ENCODE measurements around the gene FUBP3.

FUBP3 gene

GRCh38 chr9:130665431-130666392, 86.3 kb downstream of the FUBP3 start:
- H3K36me3 ChIP-seq (ENCODE audit: control insufficient read depth in 1 of 2, insufficient read depth in 2 of 2, low read length in 2 of 2): no peaks in the 10 kb centered on the region
- no peaks in the 10 kb centered on the region for H3K9me3 ChIP-seq (ENCODE audit: control insufficient read depth in 1 of 2, low read length in 2 of 2)
- peaks cover 63 to 80% of the 10 kb centered on the region in 2 donors for H3K27me3 ChIP-seq (ENCODE audit: control insufficient read depth in 1 of 2, insufficient read depth in 2 of 2, low read length in 2 of 2)
- no peak overlapping the region for H3K4me3 ChIP-seq (ENCODE audit: low read depth in 1 of 2, low read length in 2 of 2)
- H3K4me1 ChIP-seq (ENCODE audit: control insufficient read depth in 1 of 2, insufficient read depth in 2 of 2, low read length in 2 of 2): peaks cover 0 to 4% of the 10 kb centered on the region in 2 donors
- H3K9ac ChIP-seq (ENCODE audit: low read depth in 1 of 2, low read length in 2 of 2): no peak overlapping the region
- no peak overlapping the region for H3K27ac ChIP-seq (ENCODE audit: low read depth, low read length)

- Histone ChIP-seq H3K27me3 (ENCODE audit: control insufficient read depth in 1 of 2, insufficient read depth in 2 of 2, low read length in 2 of 2) (peaks cover 56 to 71% of the 10 kb centered on the region in 2 donors), H3K36me3 (ENCODE audit: control insufficient read depth in 1 of 2, insufficient read depth in 2 of 2, low read length in 2 of 2) (no peaks in the 10 kb centered on the region), H3K9ac (ENCODE audit: low read depth in 1 of 2, low read length in 2 of 2) (no peak overlapping the region), H3K9me3 (ENCODE audit: control insufficient read depth in 1 of 2, low read length in 2 of 2) (no peaks in the 10 kb centered on the region), H3K4me3 (ENCODE audit: low read depth in 1 of 2, low read length in 2 of 2) (no peak overlapping the region), H3K27ac (ENCODE audit: low read depth, low read length) (no peak overlapping the region), H3K4me1 (ENCODE audit: control insufficient read depth in 1 of 2, insufficient read depth in 2 of 2, low read length in 2 of 2) (peaks cover 0 to 4% of the 10 kb centered on the region in 2 donors)
Measured at GRCh38 chr9:130666393-130667119, 87.2 kb downstream of the FUBP3 start.

- H3K27me3 ChIP-seq (ENCODE audit: control insufficient read depth in 1 of 2, insufficient read depth in 2 of 2, low read length in 2 of 2): peaks cover 50 to 66% of the 10 kb centered on the region in 2 donors
- no peak overlapping the region for H3K9ac ChIP-seq (ENCODE audit: low read depth in 1 of 2, low read length in 2 of 2)
- no peak overlapping the region for H3K4me3 ChIP-seq (ENCODE audit: low read depth in 1 of 2, low read length in 2 of 2)
- no peak overlapping the region for H3K27ac ChIP-seq (ENCODE audit: low read depth, low read length)
- no peaks in the 10 kb centered on the region for H3K36me3 ChIP-seq (ENCODE audit: control insufficient read depth in 1 of 2, insufficient read depth in 2 of 2, low read length in 2 of 2)
- no peaks in the 10 kb centered on the region for H3K9me3 ChIP-seq (ENCODE audit: control insufficient read depth in 1 of 2, low read length in 2 of 2)
- H3K4me1 ChIP-seq (ENCODE audit: control insufficient read depth in 1 of 2, insufficient read depth in 2 of 2, low read length in 2 of 2): peaks cover 0 to 4% of the 10 kb centered on the region in 2 donors
Measured at GRCh38 chr9:130667120-130667435, 87.7 kb downstream of the FUBP3 start.

GRCh38 chr9:130668196-130668595, 88.8 kb downstream of the FUBP3 start:
- no peaks in the 10 kb centered on the region for H3K9me3 ChIP-seq (ENCODE audit: control insufficient read depth in 1 of 2, low read length in 2 of 2)
- no peak overlapping the region for H3K9ac ChIP-seq (ENCODE audit: low read depth in 1 of 2, low read length in 2 of 2)
- no peaks in the 10 kb centered on the region for H3K36me3 ChIP-seq (ENCODE audit: control insufficient read depth in 1 of 2, insufficient read depth in 2 of 2, low read length in 2 of 2)
- no peak overlapping the region for H3K27ac ChIP-seq (ENCODE audit: low read depth, low read length)
- no peak overlapping the region for H3K4me3 ChIP-seq (ENCODE audit: low read depth in 1 of 2, low read length in 2 of 2)
- H3K4me1 ChIP-seq (ENCODE audit: control insufficient read depth in 1 of 2, insufficient read depth in 2 of 2, low read length in 2 of 2): peaks cover 0 to under 1% of the 10 kb centered on the region in 2 donors
- peaks cover 39 to 55% of the 10 kb centered on the region in 2 donors for H3K27me3 ChIP-seq (ENCODE audit: control insufficient read depth in 1 of 2, insufficient read depth in 2 of 2, low read length in 2 of 2)

- Histone ChIP-seq H3K36me3 (ENCODE audit: control insufficient read depth in 1 of 2, insufficient read depth in 2 of 2, low read length in 2 of 2) (no peaks in the 10 kb centered on the region), H3K9ac (ENCODE audit: low read depth in 1 of 2, low read length in 2 of 2) (no peak overlapping the region), H3K27me3 (ENCODE audit: control insufficient read depth in 1 of 2, insufficient read depth in 2 of 2, low read length in 2 of 2) (peaks cover 35 to 50% of the 10 kb centered on the region in 2 donors), H3K27ac (ENCODE audit: low read depth, low read length) (no peak overlapping the region), H3K4me3 (ENCODE audit: low read depth in 1 of 2, low read length in 2 of 2) (no peak overlapping the region), H3K4me1 (ENCODE audit: control insufficient read depth in 1 of 2, insufficient read depth in 2 of 2, low read length in 2 of 2) (no peaks in the 10 kb centered on the region), H3K9me3 (ENCODE audit: control insufficient read depth in 1 of 2, low read length in 2 of 2) (no peaks in the 10 kb centered on the region)
Measured at GRCh38 chr9:130668659-130669058, 89.3 kb downstream of the FUBP3 start.

GRCh38 chr9:130669965-130670364, 90.6 kb downstream of the FUBP3 start:
- H3K27me3 ChIP-seq (ENCODE audit: control insufficient read depth in 1 of 2, insufficient read depth in 2 of 2, low read length in 2 of 2): peaks cover 31 to 37% of the 10 kb centered on the region in 2 donors
- H3K9ac ChIP-seq (ENCODE audit: low read depth in 1 of 2, low read length in 2 of 2): no peak overlapping the region
- no peaks in the 10 kb centered on the region for H3K36me3 ChIP-seq (ENCODE audit: control insufficient read depth in 1 of 2, insufficient read depth in 2 of 2, low read length in 2 of 2)
- no peak overlapping the region for H3K27ac ChIP-seq (ENCODE audit: low read depth, low read length)
- no peak overlapping the region for H3K4me3 ChIP-seq (ENCODE audit: low read depth in 1 of 2, low read length in 2 of 2)
- no peaks in the 10 kb centered on the region for H3K9me3 ChIP-seq (ENCODE audit: control insufficient read depth in 1 of 2, low read length in 2 of 2)
- H3K4me1 ChIP-seq (ENCODE audit: control insufficient read depth in 1 of 2, insufficient read depth in 2 of 2, low read length in 2 of 2): no peaks in the 10 kb centered on the region

- no peak overlapping the region for H3K4me3 ChIP-seq (ENCODE audit: low read depth in 1 of 2, low read length in 2 of 2)
- H3K4me1 ChIP-seq (ENCODE audit: control insufficient read depth in 1 of 2, insufficient read depth in 2 of 2, low read length in 2 of 2): no peaks in the 10 kb centered on the region
- no peaks in the 10 kb centered on the region for H3K9me3 ChIP-seq (ENCODE audit: control insufficient read depth in 1 of 2, low read length in 2 of 2)
- H3K9ac ChIP-seq (ENCODE audit: low read depth in 1 of 2, low read length in 2 of 2): no peak overlapping the region
- peaks cover 30 to 31% of the 10 kb centered on the region in 2 donors for H3K27me3 ChIP-seq (ENCODE audit: control insufficient read depth in 1 of 2, insufficient read depth in 2 of 2, low read length in 2 of 2)
- H3K36me3 ChIP-seq (ENCODE audit: control insufficient read depth in 1 of 2, insufficient read depth in 2 of 2, low read length in 2 of 2): no peaks in the 10 kb centered on the region
- no peak overlapping the region for H3K27ac ChIP-seq (ENCODE audit: low read depth, low read length)
Measured at GRCh38 chr9:130670644-130671043, 91.3 kb downstream of the FUBP3 start.

GRCh38 chr9:130672466-130672865, 93.1 kb downstream of the FUBP3 start:
- Histone ChIP-seq H3K4me1 (ENCODE audit: control insufficient read depth in 1 of 2, insufficient read depth in 2 of 2, low read length in 2 of 2) (no peaks in the 10 kb centered on the region), H3K36me3 (ENCODE audit: control insufficient read depth in 1 of 2, insufficient read depth in 2 of 2, low read length in 2 of 2) (no peaks in the 10 kb centered on the region), H3K27ac (ENCODE audit: low read depth, low read length) (no peak overlapping the region), H3K9ac (ENCODE audit: low read depth in 1 of 2, low read length in 2 of 2) (no peak overlapping the region), H3K4me3 (ENCODE audit: low read depth in 1 of 2, low read length in 2 of 2) (no peak overlapping the region), H3K9me3 (ENCODE audit: control insufficient read depth in 1 of 2, low read length in 2 of 2) (no peaks in the 10 kb centered on the region), H3K27me3 (ENCODE audit: control insufficient read depth in 1 of 2, insufficient read depth in 2 of 2, low read length in 2 of 2) (peaks cover 13 to 14% of the 10 kb centered on the region in 2 donors)

- Histone ChIP-seq H3K4me3 (ENCODE audit: low read depth in 1 of 2, low read length in 2 of 2) (no peak overlapping the region), H3K9me3 (ENCODE audit: control insufficient read depth in 1 of 2, low read length in 2 of 2) (no peaks in the 10 kb centered on the region), H3K9ac (ENCODE audit: low read depth in 1 of 2, low read length in 2 of 2) (no peak overlapping the region), H3K36me3 (ENCODE audit: control insufficient read depth in 1 of 2, insufficient read depth in 2 of 2, low read length in 2 of 2) (no peaks in the 10 kb centered on the region), H3K27me3 (ENCODE audit: control insufficient read depth in 1 of 2, insufficient read depth in 2 of 2, low read length in 2 of 2) (peaks cover 10 to 12% of the 10 kb centered on the region in 2 donors), H3K4me1 (ENCODE audit: control insufficient read depth in 1 of 2, insufficient read depth in 2 of 2, low read length in 2 of 2) (no peaks in the 10 kb centered on the region), H3K27ac (ENCODE audit: low read depth, low read length) (no peak overlapping the region)
Measured at GRCh38 chr9:130672933-130673615, 93.7 kb downstream of the FUBP3 start.

- Histone ChIP-seq H3K36me3 (ENCODE audit: control insufficient read depth in 1 of 2, insufficient read depth in 2 of 2, low read length in 2 of 2) (no peaks in the 10 kb centered on the region), H3K27ac (ENCODE audit: low read depth, low read length) (no peak overlapping the region), H3K4me3 (ENCODE audit: low read depth in 1 of 2, low read length in 2 of 2) (no peak overlapping the region), H3K9ac (ENCODE audit: low read depth in 1 of 2, low read length in 2 of 2) (no peak overlapping the region), H3K27me3 (ENCODE audit: control insufficient read depth in 1 of 2, insufficient read depth in 2 of 2, low read length in 2 of 2) (peaks cover 2 to 10% of the 10 kb centered on the region in 2 donors), H3K4me1 (ENCODE audit: control insufficient read depth in 1 of 2, insufficient read depth in 2 of 2, low read length in 2 of 2) (no peaks in the 10 kb centered on the region), H3K9me3 (ENCODE audit: control insufficient read depth in 1 of 2, low read length in 2 of 2) (no peaks in the 10 kb centered on the region)
Measured at GRCh38 chr9:130675396-130675795, 96.0 kb downstream of the FUBP3 start.
